Right forelimb (tissue), 1 donor: ENCODE data around the gene WWC1.
"Not testable (repeated sequence)": the region's sequence is repeated elsewhere in the genome, so short reads cannot be mapped to it uniquely, and the experiment has no call there.

Experiments
- DNase-seq: peaks from one replicate; pipeline ENCODE4 v3.0.0-alpha.2; 2018

Gene WWC1

GRCh38 chr5:168286863-168287262, 4.6 kb upstream of the WWC1 start:
- DNase-seq = not testable (repeated sequence)

GRCh38 chr5:168287362-168287761, 4.1 kb upstream of the WWC1 start:
- no peak for DNase-seq

GRCh38 chr5:168288349-168289245, 2.8 kb upstream of the WWC1 start:
- no peak for DNase-seq

- DNase-seq = no peak
These were observed 523 bp upstream of the WWC1 start for GRCh38 chr5:168290902-168291341.

GRCh38 chr5:168291964-168292785, 730 bp downstream of the WWC1 start:
- DNase-seq = no peak

GRCh38 chr5:168292786-168293696, 1.6 kb downstream of the WWC1 start:
- DNase-seq = no peak

- no peak for DNase-seq
These were observed 4.2 kb downstream of the WWC1 start for GRCh38 chr5:168295574-168296201.

- no peak for DNase-seq
These were observed 5.2 kb downstream of the WWC1 start for GRCh38 chr5:168296682-168297081.

- no peak for DNase-seq
These were observed 7.5 kb downstream of the WWC1 start for GRCh38 chr5:168298949-168299348.

- DNase-seq = no peak
These were observed 7.9 kb downstream of the WWC1 start for GRCh38 chr5:168299372-168299771.

- no peak for DNase-seq
These were observed 9.1 kb downstream of the WWC1 start for GRCh38 chr5:168300326-168301182.

- no peak for DNase-seq
These were observed 10.3 kb downstream of the WWC1 start for GRCh38 chr5:168301593-168302390.

- no peak for DNase-seq
These were observed 11.3 kb downstream of the WWC1 start for GRCh38 chr5:168302785-168303184.

- DNase-seq = no peak
These were observed 12.1 kb downstream of the WWC1 start for GRCh38 chr5:168303393-168304025.

GRCh38 chr5:168304349-168304748, 12.9 kb downstream of the WWC1 start:
- DNase-seq = no peak

- no peak for DNase-seq
These were observed 13.8 kb downstream of the WWC1 start for GRCh38 chr5:168305281-168305680.

- no peak for DNase-seq
These were observed 15.6 kb downstream of the WWC1 start for GRCh38 chr5:168307022-168307421.

- DNase-seq = no peak
These were observed 16.6 kb downstream of the WWC1 start for GRCh38 chr5:168307925-168308584.

GRCh38 chr5:168308976-168309598, 17.6 kb downstream of the WWC1 start:
- DNase-seq = no peak
